Muscle of arm (tissue), 12 donors: Measurements from ENCODE around the gene GUCY1A1. TPM values are rescaled to one million over a fixed set of nuclear protein-coding genes. Genes with fewer than 3 reads are reported as not detected.

Experiments
- DNase-seq: peaks from one replicate; pipeline ENCODE4 v3.0.0-alpha.2; 2013
- polyA plus RNA-seq, 12 donors: library from polyadenylated mRNA; unstranded; fragments of 120-200 nt; gene quantifications; one replicate each; pipeline ENCODE4 v1.2.1, GENCODE V29; 2013; ENCODE audit not compliant: insufficient read length in 12 of 12

GUCY1A1 gene
- polyA plus RNA-seq, 12 donors, result 12.9 to 28.7 (median 15.6) TPM; not detected in 1

- no peak for DNase-seq
Observed at GRCh38 chr4:155734951-155735350, 68.3 kb downstream of the GUCY1A1 start.

- peak; percentile 27 for DNase-seq
Observed at GRCh38 chr4:155735496-155735895, 68.8 kb downstream of the GUCY1A1 start.

GRCh38 chr4:155738548-155738947 lies 71.9 kb downstream of the GUCY1A1 start:
- no peak for DNase-seq

- no peak for DNase-seq
Observed at GRCh38 chr4:155741546-155741945, 74.9 kb downstream of the GUCY1A1 start.

- DNase-seq, result no peak
Observed at GRCh38 chr4:155742310-155743015, 75.8 kb downstream of the GUCY1A1 start.

- DNase-seq, result no peak
Observed at GRCh38 chr4:155745984-155746383, 79.3 kb downstream of the GUCY1A1 start.

- no peak for DNase-seq
Observed at GRCh38 chr4:155748039-155748438, 81.4 kb downstream of the GUCY1A1 start.

- no peak for DNase-seq
Observed at GRCh38 chr4:155749041-155749440, 82.4 kb downstream of the GUCY1A1 start.

GRCh38 chr4:155751569-155751968 lies 84.9 kb downstream of the GUCY1A1 start:
- no peak for DNase-seq

GRCh38 chr4:155757745-155758265 lies 91.2 kb downstream of the GUCY1A1 start:
- DNase-seq, result no peak

GRCh38 chr4:155758481-155759371 lies 92.1 kb downstream of the GUCY1A1 start, which contains the start of gene GUCY1B1:
TSS of gene GUCY1B1 (plus strand) at chr4:155759021. CDS start at chr4:155759141, 120 bp downstream.
- peak; percentile 93 for DNase-seq

GRCh38 chr4:155759372-155760252 lies 93.0 kb downstream of the GUCY1A1 start:
- DNase-seq, result peak; percentile 76

- no peak for DNase-seq
Observed at GRCh38 chr4:155761047-155761446, 94.4 kb downstream of the GUCY1A1 start.

- DNase-seq, result no peak
Observed at GRCh38 chr4:155761916-155762315, 95.3 kb downstream of the GUCY1A1 start.

- DNase-seq, result no peak
Observed at GRCh38 chr4:155762334-155762733, 95.7 kb downstream of the GUCY1A1 start.

GRCh38 chr4:155763551-155763950 lies 96.9 kb downstream of the GUCY1A1 start:
- no peak for DNase-seq

- no peak for DNase-seq
Observed at GRCh38 chr4:155765149-155765548, 98.5 kb downstream of the GUCY1A1 start.

GRCh38 chr4:155766622-155767021 lies 100.0 kb downstream of the GUCY1A1 start:
- no peak for DNase-seq

GRCh38 chr4:155768370-155768769 lies 101.7 kb downstream of the GUCY1A1 start:
- no peak for DNase-seq

- DNase-seq, result no peak
Observed at GRCh38 chr4:155769090-155769489, 102.4 kb downstream of the GUCY1A1 start.

- DNase-seq, result no peak
Observed at GRCh38 chr4:155772459-155773195, 106.0 kb downstream of the GUCY1A1 start.
